Panc1 (cell line): ENCODE data around the gene ITGB2. TPM values are rescaled to one million over a fixed set of nuclear protein-coding genes. Genes with fewer than 3 reads are reported as not detected.

Experiments used
- ATAC-seq: fragments of 200-7000 bp; cut with Tn5 transposase; 2 replicates; pipeline ENCODE4 v1.9.1; 2020; ENCODE audit warnings: mild to moderate bottlenecking, moderate library complexity
- BruUV-seq: library from RNA; stranded (reverse); fragments of 400-500 nt; replicated peaks from 2 replicates; lab custom pipeline; 2021; lab: Mats Ljungman, UMichigan
- CTCF ChIA-PET: fragments of 300-600 bp; sonication (Branson Sonifier 250); formaldehyde crosslinking; loops from one replicate; lab custom pipeline; 2022; ENCODE audit warnings: antibody characterized with exemption; lab: Charles Lee
- POLR2A ChIA-PET: fragments of 300-600 bp; sonication (Branson Sonifier 250); formaldehyde crosslinking; loops from one replicate; lab custom pipeline; 2022; ENCODE audit warnings: antibody characterized with exemption; lab: Charles Lee
- DNase-seq: peaks from one replicate; pipeline ENCODE4 v3.0.0-alpha.2; 2010; ENCODE audit warnings: low read depth, low spot score
- H3K27ac ChIP-seq: 2 replicates; pipeline ENCODE4 v1.5.1; 2011; ENCODE audit warnings: mild to moderate bottlenecking, low read length, inconsistent platforms
- H3K27me3 ChIP-seq: fragments of 200-500 bp; sonication (Bioruptor generic); 2 replicates; pipeline ENCODE4 v1.6.0; 2014; ENCODE audit warnings: low read length, inconsistent platforms; ENCODE audit not compliant: control insufficient read depth, insufficient read depth
- H3K36me3 ChIP-seq: fragments of 200-500 bp; sonication (Bioruptor generic); 2 replicates; pipeline ENCODE4 v1.5.1; 2014; ENCODE audit warnings: inconsistent platforms, mild to moderate bottlenecking, low read length, moderate library complexity; ENCODE audit not compliant: control insufficient read depth, insufficient read depth
- H3K4me1 ChIP-seq: 2 replicates; pipeline ENCODE4 v1.5.1; 2011; ENCODE audit warnings: inconsistent platforms, mild to moderate bottlenecking, low read length, moderate library complexity; ENCODE audit not compliant: control insufficient read depth, insufficient read depth
- H3K4me3 ChIP-seq, 2 experiments: 2 replicates each; pipeline ENCODE4 v1.5.1; 2011 to 2012; ENCODE audit warnings: low read depth in 2 of 2, low read length in 2 of 2, mild to moderate bottlenecking in 2 of 2, inconsistent platforms in 1 of 2, moderate library complexity in 1 of 2
- H3K9me3 ChIP-seq: fragments of 200-500 bp; sonication (Bioruptor generic); 2 replicates; pipeline ENCODE4 v1.5.1; 2014; ENCODE audit warnings: low read depth, mild to moderate bottlenecking, inconsistent platforms, low read length, moderate library complexity; ENCODE audit not compliant: control insufficient read depth, insufficient read depth
- CTCF ChIP-seq: fragments of 450-650 bp; IDR thresholded peaks from 2 replicates; pipeline ENCODE4 v1.5.1; 2017; ENCODE audit warnings: mild to moderate bottlenecking
- POLR2AphosphoS5 ChIP-seq: IDR thresholded peaks from 2 replicates; pipeline ENCODE4 v1.6.1; 2012; ENCODE audit warnings: mild to moderate bottlenecking, low read depth, low read length, moderate library complexity
- SIN3A ChIP-seq: IDR thresholded peaks from 2 replicates; pipeline ENCODE4 v1.6.1; 2012; ENCODE audit warnings: low read depth, mild to moderate bottlenecking, low read length, moderate library complexity, borderline replicate concordance; ENCODE audit not compliant: insufficient read depth
- TCF7L2 ChIP-seq: IDR thresholded peaks from 2 replicates; pipeline ENCODE4 v1.6.1; 2011; ENCODE audit warnings: mild to moderate bottlenecking, low read depth, low read length, inconsistent platforms
- in situ Hi-C: cut with HindIII; loops from 2 replicates; pipeline ENCODE4 v1.10.0; 2016; ENCODE audit warnings: low sequenced_read_pairs, low pct_unique_long_range_greater_than_20kb
- intact Hi-C: fragments of 100-400 bp; cut with micrococcal nuclease; formaldehyde crosslinking; loops from one replicate; pipeline ENCODE4 v1.10.0; 2022; ENCODE audit not compliant: unreplicated experiment
- total RNA-seq: library from RNA; stranded (reverse); gene quantifications from one replicate; pipeline ENCODE4 v1.2.1, GENCODE V29; 2021; ENCODE audit not compliant: unreplicated experiment

The ITGB2 gene
- total RNA-seq, 1 experiment from 2014 or later, result 3.0 TPM

GRCh38 chr21:44871576-44872269 lies 49.0 kb downstream of the ITGB2 start:
- Histone ChIP-seq H3K4me1 (peaks cover 44% of the 10 kb centered on the region), H3K9me3 (no peaks in the 10 kb centered on the region), H3K36me3 (no peaks in the 10 kb centered on the region; the same call in 1 of the 2 replicates), H3K4me3 (peak overlapping the region; percentile 81 to 85), H3K27ac (peak overlapping the region; percentile 95), H3K27me3 (no peaks in the 10 kb centered on the region)
- POLR2A ChIA-PET, result no interaction called here
- TF ChIP-seq TCF7L2 (no peak), SIN3A (0 out of 2 replicates have a peak, but pooled peaks have one; percentile 46)
- intact Hi-C loops, result loop anchor here (10.0 kb wide), 1 partner anchor 53 kb away; the partner anchor contains the start of gene ITGB2
- BruUV-seq, result no TSS peak
- DNase-seq (no peak), ATAC-seq (no peak)
- CTCF ChIA-PET, result no interaction called here
- in situ Hi-C loops, result no loop called here

GRCh38 chr21:44870748-44871495 lies 49.8 kb downstream of the ITGB2 start:
- ChIA-PET POLR2A (no interaction called here), CTCF (no interaction called here)
- DNase-seq (no peak), ATAC-seq (no peak)
- Histone ChIP-seq H3K27ac (peak overlapping the region; percentile 95), H3K4me1 (peaks cover 52% of the 10 kb centered on the region), H3K4me3 (peak overlapping the region; percentile 81 to 85), H3K36me3 (no peaks in the 10 kb centered on the region; the same call in 1 of the 2 replicates), H3K9me3 (no peaks in the 10 kb centered on the region), H3K27me3 (no peaks in the 10 kb centered on the region)
- TF ChIP-seq CTCF, result no peak
- 0 out of 2 replicates have a peak, but pooled peaks have one; percentile 48 for TF ChIP-seq SIN3A
- intact Hi-C loops, result loop anchor here (10.0 kb wide), 1 partner anchor 54 kb away; the partner anchor contains the start of gene ITGB2
- no TSS peak for BruUV-seq
- in situ Hi-C loops, result no loop called here

GRCh38 chr21:44869781-44870747 lies 50.6 kb downstream of the ITGB2 start:
- Histone ChIP-seq H3K36me3 (no peaks in the 10 kb centered on the region; the same call in 1 of the 2 replicates), H3K27ac (peak overlapping the region; percentile 95), H3K9me3 (no peaks in the 10 kb centered on the region), H3K4me1 (peaks cover 53% of the 10 kb centered on the region), H3K4me3 (peak overlapping the region; percentile 81 to 85), H3K27me3 (no peaks in the 10 kb centered on the region)
- in situ Hi-C loops, result no loop called here
- ChIA-PET CTCF (no interaction called here), POLR2A (no interaction called here)
- ATAC-seq (peak; percentile 74), DNase-seq (no peak)
- no TSS peak for BruUV-seq
- no peak for TF ChIP-seq CTCF
- peak; percentile 63 for TF ChIP-seq POLR2AphosphoS5
- TF ChIP-seq TCF7L2, result peak; percentile 46; the same call in 1 of the 2 replicates
- intact Hi-C loops, result loop anchor here (10.0 kb wide), 1 partner anchor 55 kb away; the partner anchor contains the start of gene ITGB2
